Effector CD8-positive, alpha-beta T cell (primary cell): ENCODE data around the gene AGBL1.

ENCODE experiments used
- DNase-seq: peaks from one replicate; lab custom pipeline; 2025; lab: John Stamatoyannopoulos, UW

The AGBL1 gene

GRCh38 chr15:86810329-86810728 lies 730.7 kb downstream of the AGBL1 start:
- no peak for DNase-seq

GRCh38 chr15:86813892-86814291 lies 734.2 kb downstream of the AGBL1 start:
- no peak for DNase-seq

GRCh38 chr15:86829245-86829644 lies 749.6 kb downstream of the AGBL1 start:
- no peak for DNase-seq

- no peak for DNase-seq
These were observed 750.6 kb downstream of the AGBL1 start for GRCh38 chr15:86830304-86830703.

GRCh38 chr15:86833595-86833994 lies 753.9 kb downstream of the AGBL1 start:
- DNase-seq: no peak

GRCh38 chr15:86834115-86834863 lies 754.6 kb downstream of the AGBL1 start:
- DNase-seq: no peak

GRCh38 chr15:86837294-86838061 lies 757.8 kb downstream of the AGBL1 start:
- DNase-seq: no peak

GRCh38 chr15:86839502-86839901 lies 759.8 kb downstream of the AGBL1 start:
- DNase-seq: no peak

GRCh38 chr15:86840996-86841395 lies 761.3 kb downstream of the AGBL1 start:
- DNase-seq: no peak

GRCh38 chr15:86842199-86842598 lies 762.5 kb downstream of the AGBL1 start:
- DNase-seq: no peak

- no peak for DNase-seq
These were observed 766.4 kb downstream of the AGBL1 start for GRCh38 chr15:86846036-86846435.

GRCh38 chr15:86849136-86849535 lies 769.5 kb downstream of the AGBL1 start:
- no peak for DNase-seq

- no peak for DNase-seq
These were observed 770.1 kb downstream of the AGBL1 start for GRCh38 chr15:86849558-86850285.

GRCh38 chr15:86850939-86851338 lies 771.3 kb downstream of the AGBL1 start:
- no peak for DNase-seq

GRCh38 chr15:86852741-86853140 lies 773.1 kb downstream of the AGBL1 start:
- no peak for DNase-seq

GRCh38 chr15:86854176-86854575 lies 774.5 kb downstream of the AGBL1 start:
- no peak for DNase-seq

- DNase-seq: no peak
These were observed 775.9 kb downstream of the AGBL1 start for GRCh38 chr15:86855307-86856291.

GRCh38 chr15:86857701-86858100 lies 778.0 kb downstream of the AGBL1 start:
- no peak for DNase-seq

GRCh38 chr15:86863226-86863915 lies 783.7 kb downstream of the AGBL1 start:
- DNase-seq: no peak

- no peak for DNase-seq
These were observed 786.2 kb downstream of the AGBL1 start for GRCh38 chr15:86865920-86866319.

- DNase-seq: no peak
These were observed 791.2 kb downstream of the AGBL1 start for GRCh38 chr15:86870846-86871245.
